ENCODE results near the gene APPL2. TPM values are rescaled to one million over a fixed set of nuclear protein-coding genes. Genes with fewer than 3 reads are reported as not detected.

The APPL2 gene
- polyA plus RNA-seq, 1 donor from 2014 or later: 47.0 TPM

GRCh38 chr12:105196090-105196489 is 39.9 kb downstream of the APPL2 start:
- Histone ChIP-seq H3K36me3 (ENCODE audit: insufficient read depth, low read length) (no peaks in the 10 kb centered on the region), H3K27ac (ENCODE audit: low read length) (no peak overlapping the region), H3K9ac (ENCODE audit: low read length) (no peak overlapping the region), H3K9me2 (ENCODE audit: insufficient read depth, low read length) (no peaks in the 10 kb centered on the region), H3K79me2 (replicated peaks; ENCODE audit: insufficient read depth, low read length) (no peaks in the 10 kb centered on the region), H3K27me3 (ENCODE audit: insufficient read depth, low read depth, low read length) (no peaks in the 10 kb centered on the region), H3K9me3 (ENCODE audit: low read length) (no peaks in the 10 kb centered on the region), H4K20me1 (ENCODE audit: insufficient read depth) (no peaks in the 10 kb centered on the region), H3F3A (ENCODE audit: insufficient read depth, low read length, poor library complexity, severe bottlenecking) (no peaks in the 10 kb centered on the region), H3K4me3 (ENCODE audit: low read length) (no peak overlapping the region), H3K4me2 (ENCODE audit: low read length) (no peak overlapping the region), H2AFZ (ENCODE audit: low read depth, low read length) (no peak overlapping the region)
- no peak for TF ChIP-seq EZH2 (IDR thresholded peaks at IDR 0.05; ENCODE audit: borderline replicate concordance, insufficient read depth, low read length, poor library complexity, severe bottlenecking)
- TF ChIP-seq, protein P1, sequence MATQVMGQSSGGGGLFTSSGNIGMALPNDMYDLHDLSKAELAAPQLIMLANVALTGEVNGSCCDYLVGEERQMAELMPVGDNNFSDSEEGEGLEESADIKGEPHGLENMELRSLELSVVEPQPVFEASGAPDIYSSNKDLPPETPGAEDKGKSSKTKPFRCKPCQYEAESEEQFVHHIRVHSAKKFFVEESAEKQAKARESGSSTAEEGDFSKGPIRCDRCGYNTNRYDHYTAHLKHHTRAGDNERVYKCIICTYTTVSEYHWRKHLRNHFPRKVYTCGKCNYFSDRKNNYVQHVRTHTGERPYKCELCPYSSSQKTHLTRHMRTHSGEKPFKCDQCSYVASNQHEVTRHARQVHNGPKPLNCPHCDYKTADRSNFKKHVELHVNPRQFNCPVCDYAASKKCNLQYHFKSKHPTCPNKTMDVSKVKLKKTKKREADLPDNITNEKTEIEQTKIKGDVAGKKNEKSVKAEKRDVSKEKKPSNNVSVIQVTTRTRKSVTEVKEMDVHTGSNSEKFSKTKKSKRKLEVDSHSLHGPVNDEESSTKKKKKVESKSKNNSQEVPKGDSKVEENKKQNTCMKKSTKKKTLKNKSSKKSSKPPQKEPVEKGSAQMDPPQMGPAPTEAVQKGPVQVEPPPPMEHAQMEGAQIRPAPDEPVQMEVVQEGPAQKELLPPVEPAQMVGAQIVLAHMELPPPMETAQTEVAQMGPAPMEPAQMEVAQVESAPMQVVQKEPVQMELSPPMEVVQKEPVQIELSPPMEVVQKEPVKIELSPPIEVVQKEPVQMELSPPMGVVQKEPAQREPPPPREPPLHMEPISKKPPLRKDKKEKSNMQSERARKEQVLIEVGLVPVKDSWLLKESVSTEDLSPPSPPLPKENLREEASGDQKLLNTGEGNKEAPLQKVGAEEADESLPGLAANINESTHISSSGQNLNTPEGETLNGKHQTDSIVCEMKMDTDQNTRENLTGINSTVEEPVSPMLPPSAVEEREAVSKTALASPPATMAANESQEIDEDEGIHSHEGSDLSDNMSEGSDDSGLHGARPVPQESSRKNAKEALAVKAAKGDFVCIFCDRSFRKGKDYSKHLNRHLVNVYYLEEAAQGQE (IDR thresholded peaks at IDR 0.05; ENCODE audit: borderline replicate concordance): no peak
- no peak for TF ChIP-seq SMC3 (conservative IDR thresholded peaks at IDR 0.05; ENCODE audit: poor library complexity)
- TF ChIP-seq TAF1 (IDR thresholded peaks at IDR 0.05; ENCODE audit: low read depth): no peak
- TF ChIP-seq MXI1 (conservative IDR thresholded peaks at IDR 0.05; ENCODE audit: poor library complexity, severe bottlenecking): no peak
- no peak for TF ChIP-seq POLR2AphosphoS5 (IDR thresholded peaks at IDR 0.05)
- no peak for TF ChIP-seq RAD21 (conservative IDR thresholded peaks at IDR 0.05)
- no peak for TF ChIP-seq CTCF (IDR thresholded peaks at IDR 0.05; ENCODE audit: poor library complexity, severe bottlenecking)
- TF ChIP-seq EP300 (conservative IDR thresholded peaks at IDR 0.05; ENCODE audit: poor library complexity, severe bottlenecking): no peak

- Histone ChIP-seq H2AFZ (ENCODE audit: low read depth, low read length) (no peak overlapping the region), H3K4me2 (ENCODE audit: low read length) (no peak overlapping the region), H3K4me3 (ENCODE audit: low read length) (no peak overlapping the region), H3K79me2 (replicated peaks; ENCODE audit: insufficient read depth, low read length) (no peaks in the 10 kb centered on the region), H3K27ac (ENCODE audit: low read length) (no peak overlapping the region), H3K9me2 (ENCODE audit: insufficient read depth, low read length) (no peaks in the 10 kb centered on the region), H3K27me3 (ENCODE audit: insufficient read depth, low read depth, low read length) (no peaks in the 10 kb centered on the region), H3K9ac (ENCODE audit: low read length) (no peak overlapping the region), H3K9me3 (ENCODE audit: low read length) (no peaks in the 10 kb centered on the region), H3K36me3 (ENCODE audit: insufficient read depth, low read length) (no peaks in the 10 kb centered on the region), H3F3A (ENCODE audit: insufficient read depth, low read length, poor library complexity, severe bottlenecking) (no peaks in the 10 kb centered on the region), H4K20me1 (ENCODE audit: insufficient read depth) (no peaks in the 10 kb centered on the region)
- TF ChIP-seq SMC3 (conservative IDR thresholded peaks at IDR 0.05; ENCODE audit: poor library complexity): no peak
- no peak for TF ChIP-seq TAF1 (IDR thresholded peaks at IDR 0.05; ENCODE audit: low read depth)
- TF ChIP-seq, protein P1 (IDR thresholded peaks at IDR 0.05; ENCODE audit: borderline replicate concordance): no peak
- no peak for TF ChIP-seq RAD21 (conservative IDR thresholded peaks at IDR 0.05)
- TF ChIP-seq EP300 (conservative IDR thresholded peaks at IDR 0.05; ENCODE audit: poor library complexity, severe bottlenecking): no peak
- TF ChIP-seq CTCF (IDR thresholded peaks at IDR 0.05; ENCODE audit: poor library complexity, severe bottlenecking): no peak
- no peak for TF ChIP-seq MXI1 (conservative IDR thresholded peaks at IDR 0.05; ENCODE audit: poor library complexity, severe bottlenecking)
- no peak for TF ChIP-seq EZH2 (IDR thresholded peaks at IDR 0.05; ENCODE audit: borderline replicate concordance, insufficient read depth, low read length, poor library complexity, severe bottlenecking)
These were observed 41.0 kb downstream of the APPL2 start for GRCh38 chr12:105194947-105195346.
